K562 treated with DMSO at 1 percent for 4 hours (cell line): ENCODE data around the gene RASL10B. TPM values are rescaled to one million over a fixed set of nuclear protein-coding genes. Genes with fewer than 3 reads are reported as not detected.

Experiments used
- total RNA-seq: library from RNA; unstranded; fragments of 300-600 nt; gene quantifications from 2 replicates; pipeline ENCODE4 v1.2.3, GENCODE V29; 2022; ENCODE audit not compliant: insufficient read depth

The RASL10B gene
- 0.18 TPM in 1 of 2 replicates, not detected in the other for total RNA-seq

GRCh38 chr17:35731239-35731916, at the start of gene RASL10B:
Gene RASL10B (plus strand): TSS chr17:35731639. CDS start chr17:35735185, 3,546 bp downstream.

GRCh38 chr17:35752945-35753764, 21.7 kb downstream of the RASL10B start, which contains the start of gene GAS2L2:
Gene GAS2L2 (minus strand): TSS chr17:35753239. CDS start chr17:35752850, 389 bp downstream.

GRCh38 chr17:35760587-35760986, 29.1 kb downstream of the RASL10B start, which contains the start of gene C17orf50:
Gene C17orf50 (plus strand): TSS chr17:35760887. CDS start chr17:35760942, 55 bp downstream.

Other genes starting within 250 kb of the RASL10B start
- not detected in 2 replicates for gene SLFN12L, start 194.0 kb upstream of the RASL10B start, total RNA-seq
- gene SLFN14, start 170.8 kb upstream of the RASL10B start, total RNA-seq = 1.1 and 1.3 TPM in 2 replicates
- gene PEX12, start 153.1 kb upstream of the RASL10B start, total RNA-seq = 6.2 and 8.6 TPM in 2 replicates
- 86.3 and 94.1 TPM in 2 replicates for gene AP2B1, start 144.3 kb upstream of the RASL10B start, total RNA-seq
- not detected in 2 replicates for gene GAS2L2, start 21.6 kb downstream of the RASL10B start, total RNA-seq
- gene C17orf50, start 29.2 kb downstream of the RASL10B start, total RNA-seq = not detected in 2 replicates
- not detected in 2 replicates for gene MMP28, start 64.0 kb downstream of the RASL10B start, total RNA-seq
- gene TAF15, start 77.8 kb downstream of the RASL10B start, total RNA-seq = 163 and 198 TPM in 2 replicates
- not detected in 2 replicates for gene HEATR9, start 137.3 kb downstream of the RASL10B start, total RNA-seq
- gene CCL5, start 148.7 kb downstream of the RASL10B start, total RNA-seq = 0.86 TPM in 1 of 2 replicates, not detected in the other
- 11.0 and 11.7 TPM in 2 replicates for gene RDM1, start 199.1 kb downstream of the RASL10B start, total RNA-seq
- gene LYZL6, start 212.1 kb downstream of the RASL10B start, total RNA-seq = not detected in 2 replicates
- gene CCL16, start 249.9 kb downstream of the RASL10B start, total RNA-seq = not detected in 2 replicates